GM19397 (cell line): ENCODE results near the gene LOXHD1.

Source experiments
- ATAC-seq: cut with Tn5 transposase; IDR thresholded peaks from one replicate; pipeline ENCODE4 v1.9.1; 2021; ENCODE audit warnings: mild to moderate bottlenecking, moderate library complexity; ENCODE audit not compliant: unreplicated experiment

Gene LOXHD1, protein sequence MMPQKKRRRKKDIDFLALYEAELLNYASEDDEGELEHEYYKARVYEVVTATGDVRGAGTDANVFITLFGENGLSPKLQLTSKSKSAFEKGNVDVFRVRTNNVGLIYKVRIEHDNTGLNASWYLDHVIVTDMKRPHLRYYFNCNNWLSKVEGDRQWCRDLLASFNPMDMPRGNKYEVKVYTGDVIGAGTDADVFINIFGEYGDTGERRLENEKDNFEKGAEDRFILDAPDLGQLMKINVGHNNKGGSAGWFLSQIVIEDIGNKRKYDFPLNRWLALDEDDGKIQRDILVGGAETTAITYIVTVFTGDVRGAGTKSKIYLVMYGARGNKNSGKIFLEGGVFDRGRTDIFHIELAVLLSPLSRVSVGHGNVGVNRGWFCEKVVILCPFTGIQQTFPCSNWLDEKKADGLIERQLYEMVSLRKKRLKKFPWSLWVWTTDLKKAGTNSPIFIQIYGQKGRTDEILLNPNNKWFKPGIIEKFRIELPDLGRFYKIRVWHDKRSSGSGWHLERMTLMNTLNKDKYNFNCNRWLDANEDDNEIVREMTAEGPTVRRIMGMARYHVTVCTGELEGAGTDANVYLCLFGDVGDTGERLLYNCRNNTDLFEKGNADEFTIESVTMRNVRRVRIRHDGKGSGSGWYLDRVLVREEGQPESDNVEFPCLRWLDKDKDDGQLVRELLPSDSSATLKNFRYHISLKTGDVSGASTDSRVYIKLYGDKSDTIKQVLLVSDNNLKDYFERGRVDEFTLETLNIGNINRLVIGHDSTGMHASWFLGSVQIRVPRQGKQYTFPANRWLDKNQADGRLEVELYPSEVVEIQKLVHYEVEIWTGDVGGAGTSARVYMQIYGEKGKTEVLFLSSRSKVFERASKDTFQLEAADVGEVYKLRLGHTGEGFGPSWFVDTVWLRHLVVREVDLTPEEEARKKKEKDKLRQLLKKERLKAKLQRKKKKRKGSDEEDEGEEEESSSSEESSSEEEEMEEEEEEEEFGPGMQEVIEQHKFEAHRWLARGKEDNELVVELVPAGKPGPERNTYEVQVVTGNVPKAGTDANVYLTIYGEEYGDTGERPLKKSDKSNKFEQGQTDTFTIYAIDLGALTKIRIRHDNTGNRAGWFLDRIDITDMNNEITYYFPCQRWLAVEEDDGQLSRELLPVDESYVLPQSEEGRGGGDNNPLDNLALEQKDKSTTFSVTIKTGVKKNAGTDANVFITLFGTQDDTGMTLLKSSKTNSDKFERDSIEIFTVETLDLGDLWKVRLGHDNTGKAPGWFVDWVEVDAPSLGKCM (N-terminal part only)

DNA sequence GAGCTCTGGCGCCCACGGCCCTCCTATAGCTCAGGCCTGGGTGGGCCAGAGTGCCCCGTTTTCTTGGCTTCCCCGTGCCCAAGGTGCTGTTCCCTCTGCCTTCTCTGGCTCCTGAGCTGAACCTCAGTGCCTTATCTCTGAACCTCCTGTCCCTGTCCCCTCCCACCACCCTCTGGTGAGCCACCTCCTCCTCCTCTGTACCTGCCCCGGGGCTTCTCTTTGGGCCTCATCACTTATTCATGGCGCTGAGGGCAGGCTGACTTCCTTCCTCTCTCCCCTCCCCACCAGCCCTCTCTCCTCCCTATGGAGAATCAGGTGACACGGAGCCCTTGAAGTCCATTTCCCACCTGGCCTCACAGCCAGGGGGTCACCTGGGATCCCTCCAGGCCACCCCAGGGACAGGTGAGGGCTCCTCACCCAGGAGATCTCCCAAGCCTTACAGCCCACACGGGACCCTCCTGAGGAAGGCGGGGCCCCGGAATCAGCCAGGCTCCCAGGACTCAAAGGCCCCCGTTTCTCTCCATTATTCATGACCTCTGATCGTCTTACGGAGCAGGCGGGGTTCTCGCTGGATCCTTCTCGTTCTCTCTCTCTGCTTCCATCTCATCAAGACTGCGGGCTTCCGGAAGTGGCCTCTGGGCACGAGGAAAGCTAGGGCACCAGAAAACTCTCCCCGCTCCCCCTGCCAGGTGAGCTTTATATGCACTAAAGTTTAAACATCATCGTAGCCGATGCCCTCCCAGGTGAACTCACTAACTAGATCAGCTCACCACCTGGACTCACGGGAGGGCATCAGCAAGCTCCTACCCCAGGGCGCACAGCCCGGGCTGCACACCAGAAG is at the start of gene LOXHD1:
Gene LOXHD1, minus strand, starts transcription at position 106 of the 841 bp plus-strand sequence. CDS start 187 bp downstream, outside the sequence.
- ATAC-seq, result no peak

- ATAC-seq, result no peak
Observed at GRCh38 chr18:46705521-46705920, 48.5 kb upstream of the LOXHD1 start.

DNA sequence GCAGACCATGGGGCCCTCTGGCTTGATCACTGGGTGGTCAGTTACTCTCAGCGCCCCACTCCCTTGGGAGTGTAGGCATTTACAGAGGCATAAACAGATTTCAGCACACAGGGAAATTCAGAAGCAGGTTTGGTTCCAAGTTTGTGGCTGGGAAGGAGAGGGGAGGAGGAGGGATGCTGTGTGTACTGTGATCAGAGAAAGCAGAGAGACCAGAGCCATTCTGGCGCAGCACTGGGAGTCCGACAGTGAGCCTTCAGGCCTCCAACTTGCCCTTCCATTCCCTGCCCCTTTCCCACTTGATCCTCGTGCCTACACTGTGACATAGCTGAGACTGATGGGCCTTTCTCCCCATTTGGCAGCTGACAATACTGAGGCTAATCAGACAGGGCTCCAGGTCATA is 47.8 kb upstream of the LOXHD1 start:
- ATAC-seq, result no peak

- ATAC-seq, result no peak
Observed at GRCh38 chr18:46704189-46704588, 47.2 kb upstream of the LOXHD1 start.

GRCh38 chr18:46702471-46702870 is 45.5 kb upstream of the LOXHD1 start:
- ATAC-seq, result no peak

DNA sequence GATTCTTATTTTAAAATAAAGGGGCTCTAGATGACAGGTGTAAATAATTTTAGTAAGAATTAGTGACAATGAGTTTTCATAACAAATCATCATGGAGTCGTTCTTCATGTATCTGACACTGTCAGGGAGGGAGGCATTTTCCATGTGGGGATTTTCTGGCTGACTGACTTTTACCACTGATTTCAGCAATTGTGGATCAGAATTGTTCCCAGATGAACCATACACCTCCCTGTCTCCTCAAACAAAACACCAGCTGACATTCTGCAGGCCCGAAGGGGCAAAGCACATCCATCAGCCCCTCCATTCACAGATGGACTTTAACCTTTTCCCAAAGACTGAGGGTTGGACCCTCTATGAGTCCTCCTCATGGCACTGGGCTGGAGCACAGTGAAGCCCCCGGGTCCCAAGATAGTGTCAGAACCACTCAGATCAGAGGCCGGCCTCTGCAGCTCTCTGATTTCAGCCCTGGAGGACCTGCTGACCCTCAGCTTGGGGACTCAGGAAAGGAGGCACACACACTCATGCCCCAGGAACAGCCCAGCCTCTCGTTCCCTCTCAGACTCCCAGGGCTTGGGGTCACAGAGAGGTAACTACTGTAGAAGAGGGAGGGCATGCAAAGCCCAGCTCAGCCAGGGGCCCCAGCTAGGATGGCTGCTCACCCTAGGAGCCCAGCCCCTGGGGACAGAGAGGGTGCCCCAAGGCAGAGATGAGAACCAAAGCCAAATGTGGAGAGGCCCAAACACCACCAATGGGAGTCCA is 43.2 kb upstream of the LOXHD1 start:
- no peak for ATAC-seq

- no peak for ATAC-seq
Observed at GRCh38 chr18:46696702-46697101, 39.7 kb upstream of the LOXHD1 start.

- ATAC-seq, result no peak
Observed at GRCh38 chr18:46696268-46696667, 39.2 kb upstream of the LOXHD1 start.

DNA sequence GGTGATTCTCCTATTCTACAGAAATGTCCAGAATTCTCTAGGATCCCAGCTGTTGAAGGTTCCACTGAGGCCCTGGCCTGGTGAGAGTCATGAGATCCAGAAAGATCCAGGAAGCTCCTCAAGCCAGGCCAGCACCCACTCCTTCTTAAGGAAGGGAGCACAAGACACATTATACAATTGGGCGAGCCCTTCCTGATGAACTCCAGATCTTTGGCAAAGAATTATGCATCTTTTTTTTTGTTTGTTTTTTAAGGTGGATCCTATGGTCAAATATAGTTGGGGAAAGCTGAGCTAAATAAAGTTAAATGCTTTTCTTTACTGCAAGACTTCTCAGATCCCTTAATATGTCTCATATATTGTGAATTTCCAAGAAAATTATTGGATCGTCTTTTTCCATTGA is 37.0 kb upstream of the LOXHD1 start:
- no peak for ATAC-seq

- ATAC-seq, result no peak
Observed at GRCh38 chr18:46688853-46689525, 32.0 kb upstream of the LOXHD1 start.

- no peak for ATAC-seq
Observed at GRCh38 chr18:46686186-46686585, 29.2 kb upstream of the LOXHD1 start.

GRCh38 chr18:46683252-46683651 is 26.2 kb upstream of the LOXHD1 start:
- no peak for ATAC-seq

DNA sequence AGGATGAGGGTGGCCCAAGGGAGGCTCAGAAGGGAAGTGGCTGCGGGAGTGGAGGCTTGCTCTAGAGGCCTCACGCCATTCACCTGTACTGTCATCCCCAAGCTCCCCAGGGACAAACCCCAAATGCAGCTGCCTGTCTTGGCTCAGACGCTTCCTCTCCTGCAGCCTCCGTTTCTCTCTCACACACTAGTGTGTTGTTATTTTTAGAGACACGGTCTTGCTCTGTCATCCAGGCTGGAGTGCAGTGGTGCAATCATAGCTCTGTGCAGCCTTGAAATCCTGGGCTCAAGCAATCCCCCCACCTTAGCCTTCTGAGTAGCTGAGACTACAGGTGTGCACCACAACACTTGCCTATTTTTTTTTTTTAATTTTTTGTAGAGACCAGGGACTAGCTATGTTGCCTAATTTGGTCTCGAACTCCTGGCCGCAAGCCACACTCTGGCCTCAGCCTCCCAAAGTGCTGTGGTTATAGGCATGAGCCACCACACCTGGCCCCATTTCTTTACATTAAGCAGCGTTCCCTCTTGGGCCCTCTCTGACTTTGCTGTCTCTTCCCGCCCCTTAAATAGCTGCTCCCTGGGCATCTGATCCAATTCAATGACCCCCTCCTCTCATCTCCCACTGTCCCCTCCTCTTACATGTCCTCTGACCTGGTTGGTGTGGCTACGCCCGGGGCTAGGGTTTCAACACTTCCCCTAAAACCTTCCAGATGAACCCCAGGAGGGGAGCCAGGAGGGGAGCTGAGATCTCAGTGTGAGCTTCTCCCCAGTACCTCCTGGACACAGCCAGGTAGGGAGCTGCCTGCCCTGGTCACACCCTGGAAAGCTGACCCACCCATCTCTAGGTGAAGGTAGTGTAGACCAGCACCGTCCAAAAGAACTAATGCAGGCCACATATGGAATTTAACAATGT is 24.0 kb upstream of the LOXHD1 start:
- no peak for ATAC-seq

DNA sequence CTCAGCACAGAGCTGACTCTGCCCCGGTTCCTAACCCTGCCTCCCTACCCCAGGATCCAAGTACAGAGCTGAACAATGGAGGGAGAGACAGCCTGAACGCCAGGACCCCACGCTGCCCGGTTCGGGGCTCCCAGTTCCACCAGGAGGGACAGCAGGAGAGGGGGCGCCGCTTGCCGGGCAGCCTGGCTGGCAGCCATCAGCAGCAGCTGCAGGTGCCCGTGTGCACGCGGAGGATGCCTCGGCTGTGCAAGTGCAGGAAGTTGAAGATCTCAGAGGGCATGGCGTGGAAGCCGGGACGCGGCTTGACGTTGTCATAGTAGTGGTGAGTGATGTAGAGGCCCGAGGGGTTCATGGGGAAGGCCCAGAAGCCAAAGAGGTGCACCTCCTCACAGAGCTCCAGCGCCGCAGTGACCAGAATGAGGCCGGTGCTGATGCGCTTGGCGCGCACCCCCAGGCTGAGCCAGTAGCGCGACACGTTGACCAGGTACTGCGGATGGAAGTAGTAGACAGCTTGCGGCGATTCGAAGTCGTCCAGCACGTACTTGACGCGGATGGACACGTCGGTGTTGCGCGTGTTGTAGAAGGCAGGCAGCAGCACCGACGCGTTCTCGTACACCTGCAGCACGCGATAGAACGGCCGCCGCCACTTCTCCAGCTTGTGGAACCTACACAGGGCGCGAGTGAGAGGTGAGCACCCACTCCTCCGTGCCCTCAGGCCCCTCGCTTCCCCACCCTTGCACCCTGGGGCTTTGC is 23.0 kb upstream of the LOXHD1 start:
- ATAC-seq, result no peak

DNA sequence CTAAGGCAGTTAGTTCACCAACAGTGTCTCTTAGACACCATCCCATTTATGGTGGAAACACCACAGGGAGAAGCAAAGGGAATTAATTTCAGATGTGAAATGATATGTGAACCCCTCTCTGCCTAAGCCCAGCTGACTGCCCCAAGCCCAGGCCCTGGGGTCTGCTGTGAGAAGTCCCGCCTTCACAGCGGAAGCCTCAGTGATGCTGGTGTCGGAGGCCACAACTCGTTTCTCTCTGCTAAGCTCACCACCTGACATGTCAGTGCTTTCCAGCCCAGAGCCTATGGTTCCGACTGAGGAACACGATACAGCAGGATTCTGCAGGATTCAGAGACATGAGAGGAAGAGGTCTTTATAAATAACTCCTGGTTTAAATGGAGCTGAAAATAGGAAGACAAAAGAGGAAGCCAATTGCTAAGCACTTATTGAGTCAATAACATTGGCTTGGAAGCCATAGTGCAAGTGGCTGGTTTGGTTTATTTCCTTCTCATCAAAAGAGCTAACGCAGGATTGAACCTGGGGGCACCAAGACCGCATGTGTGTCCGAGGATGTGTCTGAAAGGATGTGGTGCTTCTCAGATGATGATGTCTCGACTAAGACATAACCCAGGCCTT is 21.9 kb upstream of the LOXHD1 start:
- no peak for ATAC-seq

- ATAC-seq, result no peak
Observed at GRCh38 chr18:46678041-46678440, 21.0 kb upstream of the LOXHD1 start.

DNA sequence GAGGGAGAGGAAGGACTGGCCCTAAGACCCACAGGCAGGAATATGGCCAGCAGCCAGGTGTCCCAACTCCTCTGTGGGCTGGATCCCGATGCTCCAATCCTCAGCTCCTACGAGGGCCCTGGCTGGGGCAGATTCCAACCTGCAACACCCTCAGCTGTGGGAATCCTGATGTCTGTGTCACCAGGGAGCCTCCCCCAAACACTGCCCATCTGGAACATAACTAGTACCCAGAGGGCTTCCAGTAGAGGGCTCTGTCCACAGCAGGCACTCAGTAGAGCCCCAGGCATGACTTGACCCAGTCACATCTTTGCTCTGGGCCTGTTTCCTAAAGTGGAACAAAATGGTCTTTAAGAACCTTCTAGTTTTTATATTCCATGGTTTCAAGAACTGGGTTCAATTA is 20.6 kb upstream of the LOXHD1 start:
- no peak for ATAC-seq
